Measurements from ENCODE around the gene ANKS1B.
A peak's percentile ranks its signal among the peaks of the same experiment; 100 is the strongest.

ANKS1B gene

DNA sequence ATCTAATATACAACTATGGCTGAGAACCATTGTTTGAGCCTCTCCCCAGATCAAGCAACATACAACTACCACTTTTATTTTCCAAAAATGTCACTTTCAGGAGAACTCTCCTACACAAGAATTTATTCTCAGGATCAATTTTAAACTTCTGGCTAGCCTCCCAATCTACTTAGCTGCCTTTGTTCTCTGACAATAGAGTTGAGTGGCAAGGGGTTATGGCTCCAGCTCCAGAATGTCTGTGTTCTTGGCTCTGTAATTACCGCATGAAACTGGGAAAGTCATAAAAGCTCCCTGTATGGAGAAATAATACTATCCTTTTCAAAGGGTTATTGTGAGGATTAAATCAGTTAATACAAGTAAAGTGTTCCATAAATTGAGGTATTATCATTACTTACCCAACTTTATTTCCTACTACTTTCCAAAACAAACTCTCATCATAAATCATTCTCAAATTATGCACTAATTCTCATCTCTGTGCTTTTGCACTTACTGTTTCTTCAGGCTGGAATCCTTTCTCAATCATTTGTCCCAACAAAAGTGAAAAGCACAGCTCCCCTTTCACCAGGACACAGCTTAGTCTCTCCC is 215.2 kb downstream of the ANKS1B start:
- TF ChIP-seq, protein P1, sequence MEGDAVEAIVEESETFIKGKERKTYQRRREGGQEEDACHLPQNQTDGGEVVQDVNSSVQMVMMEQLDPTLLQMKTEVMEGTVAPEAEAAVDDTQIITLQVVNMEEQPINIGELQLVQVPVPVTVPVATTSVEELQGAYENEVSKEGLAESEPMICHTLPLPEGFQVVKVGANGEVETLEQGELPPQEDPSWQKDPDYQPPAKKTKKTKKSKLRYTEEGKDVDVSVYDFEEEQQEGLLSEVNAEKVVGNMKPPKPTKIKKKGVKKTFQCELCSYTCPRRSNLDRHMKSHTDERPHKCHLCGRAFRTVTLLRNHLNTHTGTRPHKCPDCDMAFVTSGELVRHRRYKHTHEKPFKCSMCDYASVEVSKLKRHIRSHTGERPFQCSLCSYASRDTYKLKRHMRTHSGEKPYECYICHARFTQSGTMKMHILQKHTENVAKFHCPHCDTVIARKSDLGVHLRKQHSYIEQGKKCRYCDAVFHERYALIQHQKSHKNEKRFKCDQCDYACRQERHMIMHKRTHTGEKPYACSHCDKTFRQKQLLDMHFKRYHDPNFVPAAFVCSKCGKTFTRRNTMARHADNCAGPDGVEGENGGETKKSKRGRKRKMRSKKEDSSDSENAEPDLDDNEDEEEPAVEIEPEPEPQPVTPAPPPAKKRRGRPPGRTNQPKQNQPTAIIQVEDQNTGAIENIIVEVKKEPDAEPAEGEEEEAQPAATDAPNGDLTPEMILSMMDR (IDR thresholded peaks at IDR 0.05; ENCODE audit: control insufficient read depth, extremely low read depth, insufficient read depth) = no peak
- H3K4me3 ChIP-seq (ENCODE audit: low read depth, low read length) = no peak overlapping the region
- DNase-seq (ENCODE audit: low read depth) = no peak

DNA sequence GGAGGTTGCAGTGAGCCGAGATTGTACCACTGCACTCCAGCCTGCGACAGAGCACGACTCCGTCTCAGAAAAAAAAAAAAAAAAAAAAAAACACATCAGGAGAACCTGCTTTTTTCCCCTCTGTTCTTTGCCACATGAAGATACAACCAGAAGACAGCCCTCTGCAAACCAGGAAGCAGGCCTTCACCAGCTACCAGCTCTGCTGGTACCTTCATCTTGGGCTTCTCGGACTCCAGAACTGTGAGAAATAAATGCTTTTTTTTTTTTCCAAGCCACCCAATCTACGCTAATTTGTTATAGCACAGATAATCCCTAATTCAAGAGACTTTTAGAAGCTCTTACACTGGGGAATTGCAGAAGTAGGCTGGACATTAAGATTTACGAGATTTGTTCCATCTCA is 216.0 kb downstream of the ANKS1B start:
- TF ChIP-seq, protein P1 (IDR thresholded peaks at IDR 0.05; ENCODE audit: control insufficient read depth, extremely low read depth, insufficient read depth) = no peak
- no peak overlapping the region for H3K4me3 ChIP-seq (ENCODE audit: low read depth, low read length)
- DNase-seq (ENCODE audit: low read depth) = no peak

DNA sequence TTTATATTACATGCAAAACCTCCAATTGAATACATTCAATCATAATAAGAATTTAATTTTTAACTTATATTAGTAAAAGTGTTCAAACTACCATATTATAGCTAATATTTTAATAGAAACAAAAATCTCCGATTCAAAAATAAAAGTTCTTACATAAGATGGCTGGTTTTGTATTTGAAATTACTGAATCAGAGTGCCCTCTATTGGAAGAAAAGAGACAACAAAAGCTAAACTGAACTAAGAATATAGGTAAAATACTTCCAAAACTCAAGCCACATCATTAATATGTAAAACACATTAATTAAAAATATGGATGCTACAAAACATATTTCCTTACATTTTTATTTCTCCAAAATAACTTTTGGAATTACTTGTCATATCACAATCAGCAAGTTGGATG is 216.9 kb downstream of the ANKS1B start:
- H3K4me3 ChIP-seq (ENCODE audit: low read depth, low read length) = no peak overlapping the region
- TF ChIP-seq, protein P1 (IDR thresholded peaks at IDR 0.05; ENCODE audit: control insufficient read depth, extremely low read depth, insufficient read depth) = peak; percentile 51
- DNase-seq (ENCODE audit: low read depth) = peak; percentile 6

DNA sequence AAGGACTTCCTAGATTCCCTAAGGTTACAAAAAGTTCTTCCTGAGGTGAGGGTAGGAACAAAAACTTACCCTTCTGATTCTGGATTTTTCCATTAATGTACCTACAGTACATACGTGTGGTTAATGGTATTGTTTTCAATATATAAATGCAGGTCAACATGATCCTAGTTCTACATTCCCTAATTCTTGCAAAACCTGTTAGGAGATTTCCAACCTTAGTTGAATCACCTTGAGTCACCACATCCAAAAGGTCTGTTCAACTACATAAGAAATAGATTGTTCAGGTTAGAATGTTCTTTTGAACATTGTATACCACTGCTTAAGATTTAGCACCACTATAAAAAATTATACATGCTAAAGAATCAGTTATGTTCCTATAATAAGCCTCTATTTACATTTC is 218.3 kb downstream of the ANKS1B start:
- DNase-seq (ENCODE audit: low read depth) = no peak
- TF ChIP-seq, protein P1 (IDR thresholded peaks at IDR 0.05; ENCODE audit: control insufficient read depth, extremely low read depth, insufficient read depth) = no peak
- H3K4me3 ChIP-seq (ENCODE audit: low read depth, low read length) = no peak overlapping the region

DNA sequence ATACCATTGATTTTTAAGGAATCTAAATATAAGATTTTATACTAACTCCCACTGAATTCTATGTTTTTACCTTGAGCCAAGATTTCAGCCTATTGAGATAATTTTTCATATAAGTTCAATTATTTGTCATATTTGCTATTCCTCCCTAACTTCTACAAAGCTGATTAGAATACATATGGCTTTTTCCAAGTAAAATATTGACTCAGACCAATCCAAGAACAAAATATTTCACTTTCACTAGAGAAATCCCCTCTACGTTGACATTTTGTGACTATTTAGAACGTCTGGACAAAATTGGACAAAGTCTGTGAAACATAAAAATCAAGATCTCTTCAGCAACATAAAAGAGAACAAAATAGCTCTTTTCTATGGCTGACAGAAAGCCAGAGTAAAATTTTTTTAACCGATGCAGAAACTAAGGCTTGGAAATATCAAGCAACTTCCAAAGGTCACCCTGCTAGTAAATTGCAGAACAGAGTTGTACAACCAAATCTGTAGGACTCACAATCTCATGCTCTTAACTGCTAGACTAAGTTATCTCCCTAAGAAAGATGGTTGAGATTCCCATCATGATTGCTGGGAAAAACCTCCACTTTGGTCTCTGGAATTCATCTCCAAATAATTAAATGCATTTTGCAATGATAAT is 219.1 kb downstream of the ANKS1B start:
- no peak overlapping the region for H3K4me3 ChIP-seq (ENCODE audit: low read depth, low read length)
- TF ChIP-seq, protein P1 (IDR thresholded peaks at IDR 0.05; ENCODE audit: control insufficient read depth, extremely low read depth, insufficient read depth) = no peak
- DNase-seq (ENCODE audit: low read depth) = no peak

DNA sequence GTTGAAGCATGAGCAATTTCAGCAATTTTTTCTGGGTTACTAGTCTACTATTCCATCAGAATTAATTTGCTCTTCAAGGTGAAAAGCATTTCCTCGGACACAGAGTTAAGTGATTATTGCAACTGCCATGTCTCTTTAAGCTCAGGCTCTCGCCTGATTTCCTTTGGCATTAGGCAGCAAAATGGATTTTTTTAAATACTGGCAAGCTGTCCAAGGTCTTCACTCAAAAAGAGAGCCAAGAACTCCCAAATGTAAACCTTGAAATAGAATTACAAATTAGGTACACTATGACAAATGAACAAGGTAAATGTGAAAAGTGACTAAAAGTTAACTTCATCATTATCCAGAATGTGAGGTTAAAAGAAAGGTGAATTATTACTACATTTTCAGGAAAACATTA is 225.3 kb downstream of the ANKS1B start:
- TF ChIP-seq, protein P1 (IDR thresholded peaks at IDR 0.05; ENCODE audit: control insufficient read depth, extremely low read depth, insufficient read depth) = no peak
- H3K4me3 ChIP-seq (ENCODE audit: low read depth, low read length) = no peak overlapping the region
- no peak for DNase-seq (ENCODE audit: low read depth)

DNA sequence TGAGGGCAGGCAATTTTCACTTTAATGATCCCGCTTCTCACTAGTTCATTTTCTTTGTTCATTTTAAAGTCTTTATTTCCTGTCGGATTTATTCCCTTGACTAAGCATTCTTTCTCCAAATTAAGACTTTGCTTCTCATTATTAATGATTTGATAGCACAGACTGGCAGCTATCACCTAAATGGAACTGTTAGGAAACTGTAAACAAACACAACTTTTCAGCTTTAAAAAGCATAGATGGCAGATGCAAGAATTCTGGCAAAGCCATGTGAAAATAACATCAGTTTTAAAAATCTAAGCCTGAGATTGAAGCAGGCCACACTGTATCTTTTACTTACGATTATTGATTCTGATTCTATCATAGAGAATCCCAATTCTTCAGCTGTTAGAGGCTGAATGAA is 225.7 kb downstream of the ANKS1B start:
- no peak for DNase-seq (ENCODE audit: low read depth)
- TF ChIP-seq, protein P1 (IDR thresholded peaks at IDR 0.05; ENCODE audit: control insufficient read depth, extremely low read depth, insufficient read depth) = no peak
- no peak overlapping the region for H3K4me3 ChIP-seq (ENCODE audit: low read depth, low read length)
